B cell (primary cell): ENCODE data around the gene RSAD1. TPM values are rescaled to one million over a fixed set of nuclear protein-coding genes. Genes with fewer than 3 reads are reported as not detected.

Experiments
- ATAC-seq: fragments of 200-7000 bp; cut with Tn5 transposase; one replicate; pipeline ENCODE4 v1.10.0; 2021; ENCODE audit warnings: low read depth, mild to moderate bottlenecking, moderate number of reproducible peaks, moderate library complexity
- CTCF ChIA-PET: fragments of 350-600 bp; sonication (Branson Sonifier 250); formaldehyde crosslinking; loops from one replicate; lab custom pipeline; 2021; ENCODE audit warnings: antibody characterized with exemption, inconsistent platforms; lab: Charles Lee
- POLR2A ChIA-PET: fragments of 350-600 bp; sonication (Branson Sonifier 250); formaldehyde crosslinking; loops from one replicate; lab custom pipeline; 2021; ENCODE audit warnings: antibody characterized with exemption; lab: Charles Lee
- DNase-seq: peaks from one replicate; pipeline ENCODE4 v3.0.0; 2013
- H2AFZ ChIP-seq: 2 replicates; pipeline ENCODE4 v1.6.1; 2012; ENCODE audit warnings: mild to moderate bottlenecking, low read depth, low read length; ENCODE audit not compliant: insufficient read depth, poor library complexity, severe bottlenecking
- H3K27ac ChIP-seq, 2 donors: 1 replicate in 1 of 2; 2 replicates in 1 of 2; pipeline ENCODE4 v1.5.1; 2012 to 2013; ENCODE audit warnings: low read length in 2 of 2, mild to moderate bottlenecking in 2 of 2, moderate library complexity in 1 of 2
- H3K27me3 ChIP-seq, 4 experiments: fragments of 200-600 bp in 1 of 4; sonication (generic) in 1 of 4; replicated peaks in 1 of 4; 1 replicate in 2 of 4; 2 replicates in 2 of 4; pipeline versions ENCODE4 v1.6.1 to v1.7.0; 2013 to 2016; ENCODE audit warnings: low read length in 3 of 4, mild to moderate bottlenecking in 2 of 4, mixed read lengths in 1 of 4, moderate library complexity in 1 of 4; ENCODE audit not compliant: insufficient read depth in 4 of 4, control insufficient read depth in 3 of 4; ENCODE audit errors: control extremely low read depth in 1 of 4
- H3K36me3 ChIP-seq, 2 experiments: replicated peaks in 1 of 2; 1 replicate in 1 of 2; 2 replicates in 1 of 2; pipeline versions ENCODE4 v1.6.1 to v1.7.1; 2013; ENCODE audit warnings: low read length in 1 of 2; ENCODE audit not compliant: insufficient read depth in 2 of 2, control insufficient read depth in 1 of 2; ENCODE audit errors: control extremely low read depth in 1 of 2, extremely low read depth in 1 of 2
- H3K4me1 ChIP-seq, 2 donors: fragments of 200-600 bp in 1 of 2; sonication (generic) in 1 of 2; 1 replicate in 1 of 2; 2 replicates in 1 of 2; pipeline versions ENCODE4 v1.5.1 to v1.6.1; 2013 to 2017; ENCODE audit warnings: low read length in 2 of 2; ENCODE audit not compliant: control insufficient read depth in 2 of 2, insufficient read depth in 2 of 2
- H3K4me2 ChIP-seq: replicated peaks from 2 replicates; pipeline ENCODE3; 2012; ENCODE audit warnings: mild to moderate bottlenecking, low read depth, low read length; ENCODE audit not compliant: poor library complexity, severe bottlenecking
- H3K4me3 ChIP-seq, 5 experiments: fragments of 200-600 bp in 1 of 5; sonication (generic) in 1 of 5; 1 replicate in 3 of 5; 2 replicates in 2 of 5; pipeline versions ENCODE4 v1.5.1 to v1.7.0; 2011 to 2016; ENCODE audit warnings: low read length in 4 of 5, mild to moderate bottlenecking in 4 of 5, low read depth in 2 of 5, control low read depth in 1 of 5, moderate library complexity in 1 of 5; ENCODE audit not compliant: insufficient read depth in 1 of 5; ENCODE audit errors: control extremely low read depth in 1 of 5, extremely low read depth in 1 of 5
- H3K79me2 ChIP-seq: fragments of 200-600 bp; sonication (generic); one replicate; pipeline ENCODE4 v1.6.0; 2016; ENCODE audit warnings: low read length; ENCODE audit not compliant: control insufficient read depth, insufficient read depth
- H3K9ac ChIP-seq: fragments of 200-600 bp; sonication (generic); 2 replicates; pipeline ENCODE4 v1.6.1; 2017; ENCODE audit warnings: mild to moderate bottlenecking, low read length, moderate library complexity
- H3K9me3 ChIP-seq, 3 donors: one replicate each; pipeline versions ENCODE4 v1.6.1 to v1.7.1; 2013; ENCODE audit warnings: low read length in 2 of 3; ENCODE audit not compliant: control insufficient read depth in 2 of 3, insufficient read depth in 1 of 3; ENCODE audit errors: control extremely low read depth in 1 of 3
- H4K20me1 ChIP-seq: 2 replicates; pipeline ENCODE4 v1.6.0; 2012; ENCODE audit warnings: mild to moderate bottlenecking, low read length; ENCODE audit not compliant: insufficient read depth, control insufficient read depth, poor library complexity, severe bottlenecking
- H3K27ac Mint-ChIP-seq: one replicate; pipeline ENCODE4 v1.8.0; 2021; ENCODE audit warnings: mixed read lengths
- H3K27me3 Mint-ChIP-seq: one replicate; pipeline ENCODE4 v1.8.0; 2021; ENCODE audit warnings: mixed read lengths
- H3K4me1 Mint-ChIP-seq: one replicate; pipeline ENCODE4 v1.8.0; 2021; ENCODE audit warnings: mixed read lengths
- H3K4me3 Mint-ChIP-seq: one replicate; pipeline ENCODE4 v1.8.0; 2021; ENCODE audit warnings: mixed read lengths
- H3K9me3 Mint-ChIP-seq: one replicate; pipeline ENCODE4 v1.8.0; 2022; ENCODE audit warnings: mixed read lengths; ENCODE audit not compliant: insufficient read depth
- CTCF ChIP-seq: fragments of 200-600 bp; IDR thresholded peaks from one replicate; pipeline ENCODE4 v1.8.0; 2022; ENCODE audit warnings: antibody characterized with exemption, mild to moderate bottlenecking
- EZH2 ChIP-seq: IDR thresholded peaks from 2 replicates; pipeline ENCODE4 v1.6.1; 2012; ENCODE audit warnings: borderline replicate concordance, low read depth, mild to moderate bottlenecking, moderate library complexity, low read length; ENCODE audit not compliant: insufficient read depth, poor library complexity, severe bottlenecking
- WGBS: methylation state at CpG from one replicate; pipeline ENCODE4 v1.1.5; 2013; ENCODE audit warnings: missing lambda C conversion rate; ENCODE audit not compliant: insufficient coverage; 5-methylcytosine and 5-hydroxymethylcytosine counted together
- intact Hi-C: fragments of 100-400 bp; cut with micrococcal nuclease; formaldehyde crosslinking; loops from one replicate; pipeline ENCODE4 v1.10.0; 2022
- polyA plus RNA-seq: library from polyadenylated mRNA; depleted of rRNA; stranded (reverse); fragments of >200 nt; gene quantifications from 2 replicates; pipeline ENCODE4 v1.2.3, GENCODE V29; 2012
- total RNA-seq, 2 donors: library from RNA; stranded (reverse); fragments of 120-200 nt in 1 of 2; gene quantifications; 1 replicate in 1 of 2; 2 replicates in 1 of 2; pipeline versions ENCODE4 v1.2.3 to v1.2.4, GENCODE V29; 2013 to 2022

RSAD1 gene
- total and polyA plus RNA-seq, 2 donors (not counting 1 experiment from before 2014, with no cell fraction given), result 53.4 to 63.9 TPM

GRCh38 chr17:50440838-50441829 lies 37.5 kb upstream of the RSAD1 start:
- DNase-seq (no peak), ATAC-seq (no peak)
- 99% methylated on average over 7 of the region's 10 CpGs for WGBS
- H3K36me3 ChIP-seq, result peaks cover 0 to 11% of the 10 kb centered on the region in 2 experiments
- H3K27me3 ChIP-seq, result no peaks in the 10 kb centered on the region
- CTCF ChIA-PET, result interaction anchor here (0.9 to 1.0 kb wide), 2 partner anchors 27 to 80 kb away, joined by 3 to 4 read pairs; no protein-coding TSS in a partner anchor
- Mint-ChIP-seq H3K27me3 (no peaks in the 10 kb centered on the region), H3K4me3 (no peak overlapping the region), H3K9me3 (no peaks in the 10 kb centered on the region), H3K27ac (no peak overlapping the region), H3K4me1 (no peaks in the 10 kb centered on the region)
- no peaks in the 10 kb centered on the region for H4K20me1 ChIP-seq
- H3K4me1 ChIP-seq, result no peaks in the 10 kb centered on the region
- H3K79me2 ChIP-seq, result peaks cover 47% of the 10 kb centered on the region
- H3K4me2 ChIP-seq, result no peak overlapping the region
- no peak overlapping the region for H3K27ac ChIP-seq
- H2AFZ ChIP-seq, result no peak overlapping the region
- H3K4me3 ChIP-seq, result no peak overlapping the region
- no peak overlapping the region for H3K9ac ChIP-seq
- POLR2A ChIA-PET, result no interaction called here
- intact Hi-C loops, result no loop called here
- TF ChIP-seq EZH2 (no peak), CTCF (no peak)
- no peaks in the 10 kb centered on the region for H3K9me3 ChIP-seq

DNA sequence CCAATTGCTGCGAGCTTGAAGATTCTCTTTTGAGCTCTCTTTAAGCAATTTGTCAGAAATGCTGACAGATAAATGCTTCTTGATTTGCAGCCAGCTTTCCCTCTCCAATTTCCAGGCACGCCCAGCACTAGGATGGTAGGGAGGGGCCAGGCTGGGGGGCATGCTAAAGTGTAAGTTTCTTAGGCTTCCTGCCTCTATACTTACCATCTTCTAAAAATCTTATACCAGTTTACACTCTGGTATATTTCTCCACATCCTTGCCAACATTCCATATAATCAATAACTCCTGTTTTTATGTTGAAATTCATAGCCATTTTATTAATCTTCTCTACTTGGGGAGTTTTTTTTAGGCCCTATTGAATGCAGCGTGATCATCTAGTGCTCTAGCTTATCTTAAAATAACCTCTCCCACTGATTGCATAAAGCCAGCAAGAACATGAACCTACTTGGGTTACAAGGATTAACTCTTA lies 35.1 kb upstream of the RSAD1 start:
- DNase-seq (no peak), ATAC-seq (no peak)
- WGBS, result 100% methylated on average over 1 of the region's 3 CpGs
- H3K36me3 ChIP-seq, result peaks cover 0 to 2% of the 10 kb centered on the region in 2 experiments
- no peaks in the 10 kb centered on the region for H3K27me3 ChIP-seq
- H3K27ac ChIP-seq, result no peak overlapping the region
- no peak overlapping the region for H3K9ac ChIP-seq
- no peaks in the 10 kb centered on the region for H3K9me3 Mint-ChIP-seq
- no peak overlapping the region for H2AFZ ChIP-seq
- ChIA-PET POLR2A (interaction anchor here (1.4 kb wide), 1 partner anchor 46 kb away, joined by 3 read pairs; the partner anchor contains the start of gene LRRC59), CTCF (no interaction called here)
- no peaks in the 10 kb centered on the region for H3K9me3 ChIP-seq
- H4K20me1 ChIP-seq, result no peaks in the 10 kb centered on the region
- no peak overlapping the region for H3K4me3 ChIP-seq
- H3K4me1 ChIP-seq, result no peaks in the 10 kb centered on the region
- H3K79me2 ChIP-seq, result peaks cover 38% of the 10 kb centered on the region
- no peak overlapping the region for H3K27ac Mint-ChIP-seq
- intact Hi-C loops, result no loop called here
- H3K4me1 Mint-ChIP-seq, result no peaks in the 10 kb centered on the region
- no peak overlapping the region for H3K4me3 Mint-ChIP-seq
- no peaks in the 10 kb centered on the region for H3K27me3 Mint-ChIP-seq
- TF ChIP-seq CTCF (no peak), EZH2 (no peak)
- no peak overlapping the region for H3K4me2 ChIP-seq
